Activated effector memory CD4-positive, alpha-beta T cell treated with anti-CD3 and anti-CD28 coated beads, Interleukin-2, amount 50 U/mL, for 16 hours (primary cell): ENCODE results near the gene PLXNB2.
A peak's percentile ranks its signal among the peaks of the same experiment; 100 is the strongest.

ENCODE experiments used
- DNase-seq: peaks from one replicate; pipeline ENCODE4 v3.0.0-alpha.2; 2020

The PLXNB2 gene

DNA sequence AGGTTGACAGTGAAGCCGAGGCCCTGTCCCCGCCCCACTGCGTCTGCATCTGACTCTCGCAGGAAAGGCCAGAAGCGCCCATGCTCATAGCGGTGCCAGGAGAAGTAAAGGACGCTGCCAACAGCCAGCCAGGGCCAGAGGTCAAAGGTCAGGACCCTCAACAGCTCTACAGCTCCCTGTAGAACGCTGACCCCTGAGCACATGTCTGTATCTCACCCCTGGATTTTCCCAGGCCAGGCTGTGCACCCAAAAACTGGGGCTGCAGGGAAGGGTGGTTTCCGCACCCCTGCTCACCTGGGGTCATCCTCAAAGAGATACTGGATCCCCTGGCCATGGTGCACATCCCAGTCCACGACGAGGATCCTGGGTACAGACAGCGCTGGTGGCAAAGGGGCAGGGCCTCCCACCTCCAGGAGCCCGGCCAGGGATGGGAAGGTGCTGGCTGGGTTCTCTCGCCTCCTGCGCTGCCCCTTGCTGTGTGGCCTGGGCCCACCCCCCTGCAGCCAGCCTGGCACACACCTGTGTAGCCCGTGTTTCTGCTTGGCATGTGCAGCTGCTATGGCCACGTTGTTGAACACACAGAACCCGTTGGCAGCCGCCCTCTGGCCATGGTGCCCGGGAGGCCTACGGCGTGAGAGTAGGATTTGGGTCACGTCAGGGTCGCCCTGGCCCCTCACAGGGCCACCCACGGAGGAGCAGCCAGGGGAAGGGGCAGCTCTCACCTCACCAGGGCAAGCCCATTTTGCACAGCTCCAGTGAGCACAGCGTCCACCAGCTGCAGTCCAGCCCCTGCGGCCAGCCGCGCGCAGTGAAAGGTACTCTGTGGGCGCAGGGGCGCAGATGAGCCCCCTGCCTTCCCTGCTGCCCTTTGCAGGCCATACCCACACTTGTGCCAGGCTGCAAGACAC lies 57.9 kb downstream of the PLXNB2 start:
- no peak for DNase-seq

DNA sequence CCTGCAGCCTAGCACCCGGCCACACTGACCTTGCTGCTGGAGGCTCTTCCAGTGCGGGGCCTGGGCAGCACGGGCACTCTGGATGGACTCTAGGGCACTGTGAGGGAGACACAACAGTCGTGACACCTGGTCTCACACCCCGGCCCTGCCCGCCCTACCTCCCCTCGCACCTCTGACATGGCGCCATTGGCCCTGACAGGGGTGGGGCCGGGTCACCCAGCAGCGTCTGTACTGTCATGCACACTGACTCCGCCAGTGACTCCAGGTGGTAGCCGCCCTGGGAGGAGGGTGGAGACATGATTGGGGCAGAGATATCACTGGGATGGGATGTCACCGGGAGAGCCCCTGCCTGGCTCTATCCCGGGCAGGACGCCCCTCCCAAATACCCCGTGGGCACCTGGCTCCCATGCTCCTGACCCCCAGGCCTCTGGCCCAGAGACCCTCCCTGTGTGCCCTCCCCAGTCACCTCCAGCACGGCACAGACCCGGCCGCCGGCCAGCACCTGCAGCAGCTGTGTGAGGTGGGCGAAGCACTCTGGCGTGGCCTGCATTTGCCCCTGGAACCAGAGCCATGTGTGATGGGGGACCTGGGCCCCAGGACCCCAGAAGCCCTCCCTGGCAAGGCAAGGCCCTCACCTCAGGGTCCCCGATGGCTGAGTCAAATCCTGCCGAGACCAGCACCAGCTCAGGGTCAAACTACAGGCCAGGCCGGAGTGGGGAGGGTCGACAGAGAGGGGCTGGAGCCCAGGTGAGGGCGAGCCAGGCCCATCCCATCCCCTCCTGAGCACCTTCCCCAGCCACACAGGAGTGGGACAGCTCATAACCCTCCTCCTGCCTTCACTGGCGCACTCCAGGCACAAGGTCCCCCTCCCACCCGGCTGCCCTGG lies 59.0 kb downstream of the PLXNB2 start:
- DNase-seq: no peak

DNA sequence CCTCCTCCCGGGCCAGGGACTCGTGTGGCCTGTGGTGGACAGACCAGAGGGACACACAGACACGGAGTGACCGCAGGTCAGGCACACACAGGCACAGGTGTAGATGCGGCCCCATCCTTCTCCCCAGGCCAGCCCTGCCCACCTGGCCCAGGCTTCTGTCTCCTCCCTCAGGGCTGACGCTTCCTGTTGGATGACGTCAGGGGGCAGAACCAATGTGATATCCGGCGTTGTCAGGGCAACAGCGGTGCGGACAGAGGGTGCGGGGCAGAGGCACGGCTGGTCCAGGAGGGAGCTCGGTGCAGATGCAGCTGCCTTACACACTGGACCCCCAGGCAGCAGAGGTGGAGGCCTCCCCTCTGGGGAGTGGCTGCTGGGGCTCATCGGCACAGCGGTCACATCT lies 59.7 kb downstream of the PLXNB2 start:
- DNase-seq: peak; percentile 81

DNA sequence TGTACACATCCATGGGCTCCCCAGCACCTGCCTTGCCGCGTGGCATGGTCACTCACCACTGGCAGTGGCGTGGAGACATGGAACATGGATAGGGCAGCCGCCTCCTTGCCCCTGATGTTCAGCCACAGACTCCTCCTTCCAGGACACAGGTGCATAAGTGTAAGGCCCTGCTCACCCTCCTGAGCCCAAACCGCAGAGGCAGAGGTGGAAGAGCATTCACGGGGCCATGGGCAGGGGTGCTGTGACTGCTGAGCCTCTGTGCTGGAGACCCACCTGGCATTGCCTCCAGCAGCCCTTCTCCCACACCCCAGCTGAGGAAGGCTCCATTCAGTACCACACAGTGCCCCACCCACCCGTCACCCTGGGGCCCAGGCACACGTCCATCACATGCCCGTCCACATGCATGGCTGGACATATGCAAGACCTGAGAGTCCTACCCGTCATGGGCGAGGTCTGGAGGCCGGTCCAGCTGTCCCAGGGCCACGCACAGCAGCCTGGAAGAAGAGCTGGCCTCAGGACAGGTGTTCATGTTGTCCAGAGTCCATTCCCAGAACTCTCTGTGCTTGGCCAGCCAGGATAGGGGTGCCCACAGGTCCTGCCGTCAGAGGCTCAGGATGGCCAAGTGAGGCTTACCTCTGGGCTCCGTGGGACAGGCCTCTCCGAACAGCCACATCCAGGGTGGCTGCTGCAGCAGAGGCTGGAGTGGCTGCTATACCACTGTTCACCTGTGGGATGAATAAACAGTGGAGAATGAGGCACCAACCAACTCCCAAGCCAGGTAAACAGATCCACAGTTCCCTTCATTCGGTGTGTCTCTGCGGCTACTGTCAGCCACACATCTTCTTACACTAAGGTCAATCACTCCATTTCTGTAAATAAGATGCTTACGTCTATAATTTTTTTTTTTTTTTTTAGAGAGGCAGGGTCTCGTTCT lies 60.9 kb downstream of the PLXNB2 start:
- DNase-seq: no peak

DNA sequence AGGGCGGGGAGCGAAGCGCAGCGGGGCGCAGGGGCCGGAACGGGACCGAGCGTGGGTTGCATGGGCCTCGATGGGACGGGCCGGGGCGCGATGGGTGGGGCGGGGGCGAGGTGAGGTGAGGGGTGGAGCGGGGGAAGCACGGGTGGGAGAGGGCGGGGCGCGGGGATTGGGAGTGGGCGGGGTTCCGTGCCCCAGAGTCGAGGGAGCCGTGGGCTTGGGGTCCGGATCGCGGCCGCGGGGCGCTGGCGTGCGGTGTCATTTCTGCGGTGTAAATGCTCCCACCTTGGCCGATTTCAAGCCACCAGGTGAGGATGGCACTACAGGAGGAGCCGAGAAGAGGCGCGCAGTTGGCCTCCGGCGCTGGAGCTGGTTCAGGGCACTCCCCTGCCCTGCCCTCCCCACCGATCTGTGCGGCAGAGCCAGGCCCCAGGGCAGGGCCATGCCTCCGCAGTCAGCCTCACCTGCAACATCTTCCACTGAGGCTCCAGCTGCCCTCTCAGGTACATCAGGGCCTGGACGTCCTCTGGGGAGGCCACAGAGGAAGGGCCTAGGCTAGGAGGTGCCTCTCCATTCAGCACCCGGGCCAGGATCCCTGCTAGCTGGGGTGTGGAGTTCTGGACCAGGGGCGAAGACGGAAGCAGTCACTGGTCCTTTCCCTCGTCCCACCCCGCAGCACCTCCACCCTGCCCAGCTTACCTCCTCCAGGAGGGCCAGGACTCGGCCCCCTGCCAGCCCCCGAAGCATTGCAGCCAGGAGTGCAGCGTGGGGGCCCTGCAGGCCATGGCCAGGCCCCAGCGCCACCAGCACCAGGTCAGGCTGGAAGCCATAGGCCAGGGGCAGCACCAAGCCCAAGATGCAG lies 62.0 kb downstream of the PLXNB2 start:
- DNase-seq: no peak

DNA sequence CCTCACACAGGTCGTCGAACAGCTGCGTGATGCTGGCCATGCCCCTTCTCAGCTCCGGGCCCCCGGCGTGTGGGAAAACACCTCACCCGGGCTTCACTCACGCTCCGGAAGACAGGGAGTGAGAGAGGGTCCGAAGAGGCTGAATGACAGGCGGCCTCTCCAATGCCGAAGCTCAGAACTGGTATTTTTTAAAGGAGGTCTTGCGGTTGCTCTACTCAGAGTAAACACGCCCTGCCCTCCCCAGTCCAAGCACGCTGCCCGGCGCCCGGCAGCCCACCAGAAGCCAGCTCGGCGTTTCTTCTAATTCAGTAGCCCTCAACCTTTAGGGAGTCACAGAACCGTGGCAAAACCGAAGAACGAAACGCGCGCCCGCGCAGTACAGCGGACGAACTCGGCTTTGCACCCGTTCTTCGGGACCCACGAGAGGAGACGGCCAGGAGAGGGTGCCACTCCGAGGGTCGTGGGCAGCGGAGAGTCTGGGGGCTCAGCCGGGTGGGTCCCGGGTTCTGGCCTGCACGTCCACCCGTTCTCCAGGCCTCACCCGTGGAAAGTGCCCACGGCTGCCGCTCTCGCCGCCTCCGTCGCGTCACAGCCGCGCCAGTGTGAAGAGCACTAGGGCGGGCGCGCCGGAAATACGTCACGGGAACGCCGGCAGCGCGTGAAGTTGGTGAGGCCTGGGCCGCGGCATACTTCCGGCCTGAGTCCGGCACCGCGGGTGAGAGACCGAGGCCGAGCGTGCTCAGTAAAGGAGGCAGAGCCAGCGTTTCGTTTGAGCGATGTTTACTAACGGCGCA lies 62.8 kb downstream of the PLXNB2 start, which contains the start of gene TUBGCP6:
Gene TUBGCP6, minus strand, starts transcription at position 604 of the 794 bp plus-strand sequence. Its CDS starts 564 bp downstream, at position 40.
- DNase-seq: peak; percentile 98

DNA sequence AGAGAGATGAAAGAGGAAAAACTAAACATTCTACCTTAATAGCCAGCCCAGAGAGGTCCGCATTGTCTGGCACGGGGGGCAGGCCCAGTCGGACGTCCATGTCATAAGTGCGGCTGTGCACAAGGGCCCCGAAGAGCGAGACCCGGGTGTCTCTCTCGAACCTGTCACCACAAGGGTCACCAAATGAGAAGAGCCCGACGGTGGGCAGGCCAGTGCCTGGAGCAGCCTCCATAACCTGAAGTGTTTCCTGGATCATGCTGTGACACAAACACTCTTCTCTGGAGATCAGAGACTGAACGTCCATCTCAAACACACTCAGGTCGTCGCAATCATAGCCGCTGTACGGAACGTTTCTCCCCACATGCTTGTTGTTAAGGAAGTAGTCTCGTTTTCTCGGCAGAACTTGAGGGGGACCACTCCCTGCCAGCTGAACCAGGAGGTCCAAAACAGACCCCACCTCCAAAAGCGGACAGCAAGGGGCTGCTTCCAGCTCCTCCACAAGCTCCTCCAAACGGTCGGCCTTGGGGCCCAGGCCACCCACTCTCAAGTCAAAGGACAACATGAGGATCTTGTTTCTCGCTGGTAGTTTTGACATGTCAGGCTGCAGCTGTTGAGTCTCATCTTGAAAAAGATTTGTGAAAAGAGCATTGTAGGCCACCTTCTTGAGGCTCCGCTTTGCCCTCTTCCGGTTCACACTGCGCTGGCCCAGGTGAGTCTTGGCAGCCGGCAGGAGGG lies 63.6 kb downstream of the PLXNB2 start:
- no peak for DNase-seq

DNA sequence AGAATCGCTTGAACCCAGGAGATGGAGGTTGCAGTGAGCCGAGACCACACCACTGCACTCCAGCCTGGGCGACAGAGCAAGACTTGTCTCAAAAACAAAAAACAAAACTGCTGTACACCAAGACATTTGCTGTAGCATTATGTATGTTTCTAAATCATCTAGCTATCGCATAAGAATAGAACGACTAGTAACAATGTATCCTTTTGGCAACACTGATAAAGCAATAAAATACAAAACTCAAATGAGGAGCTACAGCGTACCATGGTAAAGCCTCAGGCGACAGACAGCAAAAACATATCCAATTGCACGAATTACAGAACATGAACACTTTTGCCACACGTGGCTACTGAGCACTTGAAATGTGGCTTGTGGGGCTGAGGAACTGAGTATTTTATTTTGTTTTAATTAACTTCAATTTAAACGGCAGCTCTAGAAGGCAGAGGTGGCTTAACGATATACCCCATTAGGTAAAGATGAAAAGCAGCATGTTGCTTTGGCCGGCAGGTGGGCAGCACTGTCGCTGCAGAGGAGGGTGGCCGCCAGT lies 65.0 kb downstream of the PLXNB2 start:
- DNase-seq: no peak

DNA sequence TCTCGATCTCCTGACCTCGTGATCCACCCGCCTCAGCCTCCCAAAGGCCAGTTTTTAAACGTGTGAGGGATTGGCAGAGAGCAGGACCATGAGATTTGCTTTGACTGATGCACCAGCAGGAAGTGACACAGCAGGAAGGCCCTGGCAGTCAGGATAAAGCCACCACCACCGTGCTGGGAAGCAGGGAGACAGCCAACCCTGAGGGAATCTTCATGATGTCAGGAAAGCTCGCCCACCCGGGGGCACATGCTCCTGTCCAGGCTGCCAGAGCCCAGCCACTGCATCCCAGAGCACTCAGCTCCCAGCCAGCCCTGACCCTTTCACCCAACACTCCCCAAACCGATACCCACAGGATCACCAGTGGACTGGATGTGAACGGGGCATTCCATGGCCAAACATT lies 68.7 kb downstream of the PLXNB2 start:
- DNase-seq: no peak

DNA sequence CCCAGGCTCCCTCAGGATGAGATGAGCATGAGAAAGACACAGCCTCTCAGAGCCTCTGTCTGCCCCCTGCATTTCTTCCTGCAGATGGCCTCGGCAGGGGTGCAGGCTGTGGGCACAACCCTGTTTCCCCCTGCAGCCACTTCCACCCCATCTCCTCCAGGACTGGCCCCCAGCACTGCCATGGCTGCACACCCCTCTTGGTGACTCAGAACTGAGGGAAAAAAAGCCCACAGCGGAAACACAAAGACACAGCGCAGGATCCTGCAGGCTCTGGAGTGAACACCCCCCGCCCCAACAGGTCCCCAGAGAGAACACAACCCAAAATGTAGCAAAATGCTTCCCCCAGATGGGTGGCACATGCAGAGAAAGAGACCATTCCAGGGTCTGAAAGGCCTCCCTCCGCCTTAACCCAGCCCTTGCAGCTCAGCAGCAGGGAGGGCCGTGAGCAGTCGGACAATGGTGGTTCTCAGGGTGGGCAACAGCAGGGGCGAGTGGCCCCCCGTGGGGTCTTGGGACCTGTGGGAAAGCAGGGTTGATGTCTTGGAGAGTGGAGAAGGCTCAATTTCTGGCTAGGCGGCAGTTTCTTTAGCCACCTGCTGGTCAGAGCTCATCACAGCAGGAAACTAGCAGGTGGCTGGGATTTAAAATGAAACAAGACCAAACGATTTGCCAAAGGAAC lies 70.6 kb downstream of the PLXNB2 start:
- no peak for DNase-seq

DNA sequence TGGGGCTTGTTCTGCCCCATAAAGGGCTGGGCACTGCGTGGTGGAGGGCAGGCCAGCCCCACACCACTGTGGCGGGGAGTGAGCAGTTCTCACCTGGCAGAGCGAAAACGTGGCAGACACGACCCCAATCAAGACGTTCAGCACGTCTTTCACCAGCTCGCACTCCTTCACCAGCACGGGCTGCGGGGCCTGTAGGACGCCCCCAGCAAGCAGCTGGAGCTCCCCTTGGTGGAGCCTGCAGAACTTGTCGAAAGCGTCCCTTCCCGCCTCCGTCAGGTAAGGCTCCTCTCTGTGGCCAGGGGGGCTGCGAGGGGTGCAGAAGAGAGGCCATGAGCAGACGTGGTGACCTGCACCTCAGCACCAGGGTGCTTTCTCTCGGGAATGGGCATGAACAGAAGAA lies 74.2 kb downstream of the PLXNB2 start:
- DNase-seq: no peak

DNA sequence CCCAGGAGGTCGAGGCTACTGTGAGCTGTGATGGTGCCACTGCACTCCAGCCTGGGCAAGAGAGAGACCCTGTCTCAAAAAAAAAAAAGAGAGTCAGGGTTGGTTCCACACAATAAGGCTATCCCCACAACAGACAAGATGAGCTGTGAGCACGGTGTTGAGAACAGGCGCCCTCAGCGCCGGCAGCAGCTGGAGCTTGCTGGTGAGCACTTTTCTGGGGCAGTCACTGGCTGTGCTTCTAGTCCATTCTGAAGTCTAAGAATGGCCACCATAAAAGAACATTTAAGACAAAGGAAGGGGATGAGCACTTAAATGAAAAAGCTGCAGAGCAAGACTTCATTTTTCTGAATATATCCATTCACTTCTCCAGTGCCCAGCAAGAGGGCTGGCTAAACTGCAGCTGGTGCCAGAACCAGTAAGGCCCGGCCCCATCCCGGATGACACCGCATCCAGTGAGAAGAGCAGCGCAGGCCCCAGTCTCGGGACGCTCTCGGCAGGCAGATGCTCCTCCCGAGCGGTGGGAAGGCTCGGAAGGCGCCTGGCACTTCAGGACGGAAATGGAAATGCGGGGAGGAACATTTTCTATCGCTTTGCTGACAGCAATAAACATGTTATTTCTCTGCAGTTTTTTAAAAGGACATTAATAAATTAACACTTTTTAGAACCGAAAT lies 74.8 kb downstream of the PLXNB2 start:
- DNase-seq: no peak

DNA sequence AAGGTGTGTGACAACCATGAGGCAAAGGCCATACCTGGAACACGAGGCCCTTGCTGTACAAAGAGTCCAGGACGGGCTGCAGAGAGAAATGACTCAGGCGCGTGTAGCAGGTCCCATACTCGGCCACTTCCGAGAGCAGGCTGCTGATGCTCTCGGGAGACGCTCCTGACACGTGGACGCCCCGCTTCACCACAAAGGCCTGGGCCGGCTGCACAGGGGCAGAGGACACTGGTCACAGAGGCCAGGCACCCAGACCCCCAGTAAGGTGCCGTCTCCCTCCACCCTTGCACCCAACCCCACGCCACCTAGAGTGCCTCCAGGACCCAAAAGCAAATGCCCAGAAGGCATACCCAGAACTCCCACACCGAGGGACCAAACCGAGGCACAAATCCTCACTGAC lies 78.1 kb downstream of the PLXNB2 start:
- DNase-seq: no peak

DNA sequence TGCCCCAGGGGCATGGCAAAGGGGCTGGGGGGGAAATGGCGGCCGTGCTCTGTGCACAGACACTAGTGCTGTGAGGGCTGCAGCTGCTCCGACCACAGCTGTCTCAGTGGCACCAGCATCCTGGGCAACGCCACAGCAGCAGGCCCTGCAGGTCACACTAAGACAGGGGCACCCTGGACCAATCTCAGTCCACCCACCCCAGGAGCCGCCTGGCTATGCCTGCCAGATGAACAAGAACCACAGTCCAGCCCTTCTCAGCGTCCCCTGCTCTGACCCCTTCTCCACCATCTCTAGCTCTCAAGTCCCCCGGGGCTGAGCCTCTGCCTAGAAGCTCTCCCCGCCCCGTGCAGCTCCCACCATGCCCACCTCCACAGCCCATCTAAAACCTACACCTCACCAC lies 79.1 kb downstream of the PLXNB2 start:
- DNase-seq: no peak

DNA sequence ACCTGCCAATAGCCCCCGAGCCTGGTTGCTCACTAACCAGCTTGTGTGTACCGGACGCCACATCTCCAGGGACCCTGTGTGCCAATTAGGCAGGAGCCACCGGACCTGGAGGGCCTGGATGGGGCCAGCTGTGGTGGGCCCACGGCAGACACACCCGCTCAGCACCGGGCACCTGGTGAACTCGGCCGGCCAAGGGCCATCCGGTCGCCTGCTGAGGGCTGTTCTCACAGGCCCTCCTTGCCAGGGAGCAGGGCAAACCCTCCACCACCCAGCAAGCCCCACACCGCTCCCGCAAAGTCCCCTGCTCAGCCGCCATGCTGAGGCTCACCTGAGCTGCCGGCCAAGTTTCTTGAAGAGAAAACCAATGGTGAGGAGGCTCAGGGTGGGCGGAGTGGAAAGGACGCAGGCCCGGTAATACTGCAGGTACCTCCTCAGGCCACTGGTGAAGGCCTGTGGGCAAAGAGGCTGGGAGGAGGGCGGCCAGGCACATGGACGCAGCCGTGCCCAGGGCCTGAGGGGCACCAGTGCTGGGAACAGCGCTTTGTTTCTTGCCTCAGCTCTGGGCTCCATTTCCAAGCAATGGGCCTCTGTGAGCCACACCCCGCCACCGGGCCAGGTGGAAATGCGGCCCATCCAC lies 79.7 kb downstream of the PLXNB2 start:
- no peak for DNase-seq

DNA sequence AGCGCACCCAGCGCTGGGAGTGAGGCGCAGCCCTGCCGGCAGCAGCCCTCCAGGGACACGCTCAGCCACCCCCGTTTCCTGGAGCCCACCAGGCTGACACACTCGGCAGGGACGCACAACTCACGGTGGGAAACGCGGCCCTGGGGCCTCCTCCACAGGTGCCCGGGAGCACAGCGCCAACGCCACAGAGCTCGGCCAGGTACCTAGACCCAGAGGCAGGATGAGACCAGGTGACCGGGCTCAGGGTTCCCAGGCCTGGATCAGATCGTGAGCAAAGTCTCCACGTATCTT lies 80.6 kb downstream of the PLXNB2 start:
- no peak for DNase-seq

DNA sequence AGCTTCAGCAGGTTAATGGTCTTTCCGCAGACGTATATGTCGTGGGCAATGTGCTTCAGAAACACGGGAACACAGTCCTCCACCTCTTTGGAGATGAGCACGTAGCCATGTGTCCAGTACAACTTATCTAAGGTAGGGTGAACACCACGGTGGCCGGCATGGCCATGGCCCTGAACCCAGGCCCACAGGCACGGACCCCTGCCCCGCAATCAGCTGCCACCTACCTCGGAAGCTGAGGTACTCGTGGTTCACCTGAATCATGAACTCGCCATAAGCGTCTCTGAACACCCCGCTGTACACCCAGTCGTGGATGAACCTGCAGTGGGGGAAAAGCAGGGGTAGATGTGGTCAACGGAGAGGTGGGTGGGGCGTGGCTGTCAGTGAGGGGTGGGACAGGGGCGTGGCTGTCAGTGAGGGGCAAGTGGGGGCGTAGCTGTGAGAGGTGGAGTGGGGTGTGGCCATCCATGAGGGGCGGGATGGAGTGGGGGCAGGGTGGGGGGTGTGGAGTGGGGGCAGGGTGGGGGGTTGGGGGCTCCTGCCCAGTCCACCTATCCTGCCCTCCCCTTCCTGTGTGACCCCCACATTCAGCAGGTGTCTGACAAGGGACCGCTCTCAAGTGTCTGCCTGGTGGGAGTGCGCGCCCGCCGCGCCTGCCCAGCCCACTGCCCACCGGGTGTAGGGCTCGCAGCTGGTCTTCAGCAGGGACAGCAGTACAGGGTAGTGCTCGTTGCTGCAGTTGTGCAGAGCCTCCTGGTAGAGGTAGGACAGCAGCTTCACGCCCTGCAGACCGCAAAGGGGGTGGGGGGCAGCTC lies 81.2 kb downstream of the PLXNB2 start:
- no peak for DNase-seq
